ENCODE results near the gene SURF4.

SURF4 gene

GRCh38 chr9:133372144-133372543 is 3.7 kb downstream of the SURF4 start:
- no peak for DNase-seq

- DNase-seq, result peak; percentile 60
These were observed 4.6 kb downstream of the SURF4 start for GRCh38 chr9:133371261-133371711.

- DNase-seq, result peak; percentile 35
These were observed 5.2 kb downstream of the SURF4 start for GRCh38 chr9:133370685-133371084.

- no peak for DNase-seq
These were observed 5.9 kb downstream of the SURF4 start for GRCh38 chr9:133369933-133370332.

GRCh38 chr9:133369422-133369821 is 6.4 kb downstream of the SURF4 start:
- DNase-seq, result no peak

- DNase-seq, result no peak
These were observed 7.5 kb downstream of the SURF4 start for GRCh38 chr9:133368249-133368881.

- no peak for DNase-seq
These were observed 8.1 kb downstream of the SURF4 start for GRCh38 chr9:133367778-133368177.

GRCh38 chr9:133367221-133367620 is 8.6 kb downstream of the SURF4 start:
- no peak for DNase-seq

GRCh38 chr9:133366435-133366834 is 9.4 kb downstream of the SURF4 start:
- DNase-seq, result no peak

- DNase-seq, result no peak
These were observed 13.4 kb downstream of the SURF4 start for GRCh38 chr9:133362359-133363044.

GRCh38 chr9:133361507-133362092 is 14.3 kb downstream of the SURF4 start:
- DNase-seq, result no peak

GRCh38 chr9:133360400-133361393 is 15.2 kb downstream of the SURF4 start:
- no peak for DNase-seq

GRCh38 chr9:133359399-133360175 is 16.3 kb downstream of the SURF4 start:
- no peak for DNase-seq

GRCh38 chr9:133357656-133358055 is 18.2 kb downstream of the SURF4 start:
- no peak for DNase-seq

- peak; percentile 89 for DNase-seq
These were observed 19.3 kb downstream of the SURF4 start, which contains the start of the genes SURF1 and SURF2 for GRCh38 chr9:133356391-133357091. Gene SURF1 (minus strand): TSS chr9:133356487. CDS start chr9:133356453, 34 bp downstream. Gene SURF2 (plus strand): TSS chr9:133356550. CDS start chr9:133356593, 43 bp downstream.

GRCh38 chr9:133355881-133356357 is 19.9 kb downstream of the SURF4 start:
- no peak for DNase-seq

GRCh38 chr9:133354766-133355165 is 21.1 kb downstream of the SURF4 start:
- no peak for DNase-seq

GRCh38 chr9:133353548-133353947 is 22.3 kb downstream of the SURF4 start:
- no peak for DNase-seq

- no peak for DNase-seq
These were observed 23.1 kb downstream of the SURF4 start for GRCh38 chr9:133352635-133353340.

GRCh38 chr9:133351908-133352634 is 23.8 kb downstream of the SURF4 start:
- no peak for DNase-seq
